Activated T-cell treated with anti-CD3 and anti-CD28 coated beads for 4 hours (primary cell): ENCODE measurements around the gene BCAS1.

Experiments used
- DNase-seq: peaks from one replicate; pipeline ENCODE4 v3.0.0-alpha.2; 2020

The BCAS1 gene

GRCh38 chr20:53957451-53958172 is 112.8 kb downstream of the BCAS1 start:
- DNase-seq: no peak

- DNase-seq: no peak
Observed at GRCh38 chr20:53956013-53956715, 114.2 kb downstream of the BCAS1 start.

- no peak for DNase-seq
Observed at GRCh38 chr20:53954723-53955658, 115.4 kb downstream of the BCAS1 start.

- DNase-seq: no peak
Observed at GRCh38 chr20:53952528-53953096, 117.8 kb downstream of the BCAS1 start.

GRCh38 chr20:53950578-53950977 is 119.8 kb downstream of the BCAS1 start:
- no peak for DNase-seq

GRCh38 chr20:53950031-53950430 is 120.4 kb downstream of the BCAS1 start:
- DNase-seq: no peak

- DNase-seq: peak; percentile 61
Observed at GRCh38 chr20:53949319-53949839, 121.0 kb downstream of the BCAS1 start.

GRCh38 chr20:53948383-53949318 is 121.7 kb downstream of the BCAS1 start:
- no peak for DNase-seq

GRCh38 chr20:53947501-53948195 is 122.7 kb downstream of the BCAS1 start:
- DNase-seq: no peak

GRCh38 chr20:53946106-53946505 is 124.3 kb downstream of the BCAS1 start:
- no peak for DNase-seq

- DNase-seq: no peak
Observed at GRCh38 chr20:53945478-53945877, 124.9 kb downstream of the BCAS1 start.

GRCh38 chr20:53944796-53945195 is 125.6 kb downstream of the BCAS1 start:
- DNase-seq: no peak

- DNase-seq: no peak
Observed at GRCh38 chr20:53943522-53944291, 126.7 kb downstream of the BCAS1 start.

GRCh38 chr20:53942973-53943372 is 127.4 kb downstream of the BCAS1 start:
- DNase-seq: no peak

GRCh38 chr20:53942472-53942816 is 128.0 kb downstream of the BCAS1 start:
- DNase-seq: no peak

GRCh38 chr20:53941680-53942471 is 128.5 kb downstream of the BCAS1 start:
- no peak for DNase-seq

- no peak for DNase-seq
Observed at GRCh38 chr20:53940907-53941545, 129.4 kb downstream of the BCAS1 start.

GRCh38 chr20:53940360-53940702 is 130.1 kb downstream of the BCAS1 start:
- DNase-seq: no peak
